Natural killer cell (primary cell): ENCODE measurements around the gene TUSC7. TPM values are rescaled to one million over a fixed set of nuclear protein-coding genes. Genes with fewer than 3 reads are reported as not detected.

Experiments used
- ATAC-seq, 3 donors: fragments of 150-1000 bp in 2 of 3; fragments of 200-7000 bp in 1 of 3; cut with Tn5 transposase; 1 replicate in 1 of 3; 2 replicates in 2 of 3; pipeline ENCODE4 v1.10.0; 2021; ENCODE audit warnings: mild to moderate bottlenecking in 2 of 3, moderate library complexity in 2 of 3
- DNase-seq, 2 donors: peaks; one replicate each; pipeline versions ENCODE4 v3.0.0 to v3.0.0-alpha.2; 2013 to 2021; ENCODE audit warnings: mixed read lengths in 1 of 2
- H3K27ac ChIP-seq: one replicate; pipeline ENCODE4 v1.5.1; 2013; ENCODE audit warnings: mild to moderate bottlenecking, low read length
- H3K27me3 ChIP-seq: one replicate; pipeline ENCODE4 v1.6.1; 2013; ENCODE audit warnings: low read length; ENCODE audit not compliant: control insufficient read depth, insufficient read depth
- H3K36me3 ChIP-seq: one replicate; pipeline ENCODE4 v1.6.1; 2013; ENCODE audit warnings: low read length; ENCODE audit not compliant: control insufficient read depth, insufficient read depth
- H3K4me1 ChIP-seq: one replicate; pipeline ENCODE4 v1.6.1; 2013; ENCODE audit warnings: low read length; ENCODE audit not compliant: control insufficient read depth, insufficient read depth
- H3K4me3 ChIP-seq: one replicate; pipeline ENCODE4 v1.5.1; 2013; ENCODE audit warnings: low read length
- H3K9me3 ChIP-seq: one replicate; pipeline ENCODE4 v1.6.1; 2013; ENCODE audit warnings: low read length; ENCODE audit not compliant: control insufficient read depth, insufficient read depth
- H3K27ac Mint-ChIP-seq, 2 donors: one replicate each; pipeline ENCODE4 v1.8.0; 2022; ENCODE audit warnings: mild to moderate bottlenecking in 2 of 2, mixed read lengths in 2 of 2, moderate library complexity in 1 of 2
- H3K27me3 Mint-ChIP-seq, 2 donors: one replicate each; pipeline ENCODE4 v1.8.0; 2022; ENCODE audit warnings: low read depth in 2 of 2, mixed read lengths in 2 of 2
- H3K36me3 Mint-ChIP-seq: one replicate; pipeline ENCODE4 v1.8.0; 2022; ENCODE audit warnings: mixed read lengths
- H3K4me1 Mint-ChIP-seq, 2 donors: one replicate each; pipeline ENCODE4 v1.8.0; 2022; ENCODE audit warnings: mixed read lengths in 2 of 2
- H3K4me3 Mint-ChIP-seq: one replicate; pipeline ENCODE4 v1.8.0; 2022; ENCODE audit warnings: mild to moderate bottlenecking, moderate library complexity, mixed read lengths
- H3K9me3 Mint-ChIP-seq, 2 donors: one replicate each; pipeline ENCODE4 v1.8.0; 2022; ENCODE audit warnings: mixed read lengths in 2 of 2
- WGBS: methylation state at CpG from one replicate; pipeline ENCODE4 v1.1.7; 2013; ENCODE audit warnings: missing lambda C conversion rate; ENCODE audit not compliant: insufficient coverage; 5-methylcytosine and 5-hydroxymethylcytosine counted together
- intact Hi-C: fragments of 100-400 bp; cut with micrococcal nuclease; formaldehyde crosslinking; loops from one replicate; pipeline ENCODE4 v1.14.2; 2022
- total RNA-seq, 4 donors: library from RNA; stranded (reverse); fragments of 120-200 nt in 1 of 4; gene quantifications; one replicate each; pipeline versions ENCODE4 v1.2.3 to v1.2.4, GENCODE V29; 2013 to 2022
- TF ChIP-seq, protein P1 (sequence below): fragments of 200-600 bp; IDR thresholded peaks from one replicate; pipeline ENCODE4 v1.8.0; 2022; ENCODE audit warnings: antibody characterized with exemption

Gene TUSC7
- total RNA-seq, 3 donors from 2014 or later (not counting 1 experiment from before 2014, with no cell fraction given), result not detected

- H3K4me1 Mint-ChIP-seq, result no peaks in the 10 kb centered on the region
- intact Hi-C loops, result no loop called here
- H3K27ac Mint-ChIP-seq, result no peak overlapping the region
- Histone ChIP-seq H3K27me3 (no peaks in the 10 kb centered on the region), H3K36me3 (no peaks in the 10 kb centered on the region), H3K9me3 (no peaks in the 10 kb centered on the region), H3K27ac (no peak overlapping the region), H3K4me3 (no peak overlapping the region), H3K4me1 (no peaks in the 10 kb centered on the region)
- TF ChIP-seq, protein P1, sequence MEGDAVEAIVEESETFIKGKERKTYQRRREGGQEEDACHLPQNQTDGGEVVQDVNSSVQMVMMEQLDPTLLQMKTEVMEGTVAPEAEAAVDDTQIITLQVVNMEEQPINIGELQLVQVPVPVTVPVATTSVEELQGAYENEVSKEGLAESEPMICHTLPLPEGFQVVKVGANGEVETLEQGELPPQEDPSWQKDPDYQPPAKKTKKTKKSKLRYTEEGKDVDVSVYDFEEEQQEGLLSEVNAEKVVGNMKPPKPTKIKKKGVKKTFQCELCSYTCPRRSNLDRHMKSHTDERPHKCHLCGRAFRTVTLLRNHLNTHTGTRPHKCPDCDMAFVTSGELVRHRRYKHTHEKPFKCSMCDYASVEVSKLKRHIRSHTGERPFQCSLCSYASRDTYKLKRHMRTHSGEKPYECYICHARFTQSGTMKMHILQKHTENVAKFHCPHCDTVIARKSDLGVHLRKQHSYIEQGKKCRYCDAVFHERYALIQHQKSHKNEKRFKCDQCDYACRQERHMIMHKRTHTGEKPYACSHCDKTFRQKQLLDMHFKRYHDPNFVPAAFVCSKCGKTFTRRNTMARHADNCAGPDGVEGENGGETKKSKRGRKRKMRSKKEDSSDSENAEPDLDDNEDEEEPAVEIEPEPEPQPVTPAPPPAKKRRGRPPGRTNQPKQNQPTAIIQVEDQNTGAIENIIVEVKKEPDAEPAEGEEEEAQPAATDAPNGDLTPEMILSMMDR, result no peak
- DNase-seq, result no peak
- no peak for ATAC-seq
- H3K27me3 Mint-ChIP-seq, result no peaks in the 10 kb centered on the region
- H3K36me3 Mint-ChIP-seq, result no peaks in the 10 kb centered on the region
- WGBS, result 92% methylated on average over 1 of the region's 3 CpGs
- no peak overlapping the region for H3K4me3 Mint-ChIP-seq
- H3K9me3 Mint-ChIP-seq, result peaks cover 11% of the 10 kb centered on the region in 2 donors
Measured at GRCh38 chr3:116707531-116707930, 2.0 kb upstream of the TUSC7 start.

DNA sequence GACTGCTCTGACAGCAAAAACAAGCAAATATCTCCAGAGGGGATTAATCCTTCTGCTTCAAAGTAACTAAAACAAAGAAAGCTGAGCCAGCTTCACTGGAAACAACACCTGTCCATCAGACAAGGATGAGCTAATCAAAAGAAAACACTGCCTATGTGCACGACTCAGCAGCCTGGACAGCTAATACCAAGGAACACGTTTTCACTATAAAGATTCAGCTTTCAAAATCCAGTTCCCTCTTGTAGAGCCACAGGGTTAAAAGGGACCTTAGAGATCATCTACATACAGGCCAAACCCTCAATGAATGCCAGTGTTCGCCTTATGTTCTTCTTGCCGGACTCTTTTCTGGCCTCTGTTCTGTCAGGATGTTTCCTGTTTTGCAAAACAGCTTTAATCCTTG is 6.9 kb downstream of the TUSC7 start:
- intact Hi-C loops, result no loop called here
- Histone ChIP-seq H3K27ac (no peak overlapping the region), H3K27me3 (no peaks in the 10 kb centered on the region), H3K36me3 (no peaks in the 10 kb centered on the region), H3K4me1 (no peaks in the 10 kb centered on the region), H3K9me3 (no peaks in the 10 kb centered on the region), H3K4me3 (no peak overlapping the region)
- Mint-ChIP-seq H3K27me3 (no peaks in the 10 kb centered on the region), H3K4me3 (no peak overlapping the region), H3K9me3 (peaks cover 13 to 20% of the 10 kb centered on the region in 2 donors), H3K36me3 (peaks cover 7% of the 10 kb centered on the region), H3K4me1 (no peaks in the 10 kb centered on the region), H3K27ac (no peak overlapping the region)
- 44% methylated on average over 4 of the region's 4 CpGs for WGBS
- TF ChIP-seq, protein P1, result no peak
- ATAC-seq (no peak), DNase-seq (no peak)

- no peak overlapping the region for H3K4me3 ChIP-seq
- H3K27ac Mint-ChIP-seq, result no peak overlapping the region
- no peak overlapping the region for H3K27ac ChIP-seq
- TF ChIP-seq, protein P1, result no peak
- H3K4me3 Mint-ChIP-seq, result no peak overlapping the region
- H3K36me3 Mint-ChIP-seq, result peaks cover 7% of the 10 kb centered on the region
- H3K4me1 Mint-ChIP-seq, result no peaks in the 10 kb centered on the region
- no peaks in the 10 kb centered on the region for H3K9me3 ChIP-seq
- intact Hi-C loops, result no loop called here
- H3K4me1 ChIP-seq, result no peaks in the 10 kb centered on the region
- DNase-seq (no peak), ATAC-seq (no peak)
- H3K9me3 Mint-ChIP-seq, result peaks cover 11 to 16% of the 10 kb centered on the region in 2 donors
- H3K27me3 ChIP-seq, result no peaks in the 10 kb centered on the region
- WGBS, result 90% methylated on average over 1 of the region's 1 CpG
- H3K27me3 Mint-ChIP-seq, result no peaks in the 10 kb centered on the region
- no peaks in the 10 kb centered on the region for H3K36me3 ChIP-seq
Measured at GRCh38 chr3:116717566-116717965, 8.0 kb downstream of the TUSC7 start.

DNA sequence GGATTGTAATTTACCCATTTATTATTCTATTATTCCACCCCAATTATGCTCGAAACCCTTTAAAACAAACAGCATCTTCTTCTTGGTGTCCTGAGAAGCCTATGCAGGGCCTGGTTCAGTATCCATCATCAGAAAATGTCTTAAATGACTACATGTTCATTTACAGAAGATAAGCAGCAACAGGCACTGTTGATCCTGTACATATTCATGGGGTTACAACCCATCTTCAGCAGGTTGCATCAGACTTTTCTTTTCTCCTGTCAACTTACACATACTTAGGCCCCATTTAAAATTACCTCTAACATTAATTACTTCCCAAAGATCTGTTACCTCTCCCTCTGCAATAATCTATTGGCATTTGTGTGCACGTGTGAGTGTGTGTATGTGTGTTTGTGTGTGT is 18.9 kb downstream of the TUSC7 start:
- no peaks in the 10 kb centered on the region for H3K27me3 ChIP-seq
- H3K27ac Mint-ChIP-seq, result no peak overlapping the region
- peaks cover under 1 to 15% of the 10 kb centered on the region in 2 donors for H3K9me3 Mint-ChIP-seq
- H3K36me3 Mint-ChIP-seq, result no peaks in the 10 kb centered on the region
- 81% methylated on average over 1 of the region's 2 CpGs for WGBS
- intact Hi-C loops, result no loop called here
- no peak overlapping the region for H3K27ac ChIP-seq
- no peaks in the 10 kb centered on the region for H3K36me3 ChIP-seq
- DNase-seq (no peak), ATAC-seq (no peak)
- H3K4me1 ChIP-seq, result no peaks in the 10 kb centered on the region
- no peaks in the 10 kb centered on the region for H3K27me3 Mint-ChIP-seq
- no peaks in the 10 kb centered on the region for H3K4me1 Mint-ChIP-seq
- no peak overlapping the region for H3K4me3 Mint-ChIP-seq
- peaks cover under 1% of the 10 kb centered on the region for H3K9me3 ChIP-seq
- TF ChIP-seq, protein P1, result no peak
- no peak overlapping the region for H3K4me3 ChIP-seq
